GM21786 (cell line): ENCODE measurements around the gene RNASET2.
"Not testable (repeated sequence)": the region's sequence is repeated elsewhere in the genome, so short reads cannot be mapped to it uniquely, and the experiment has no call there.

ENCODE experiments used
- ATAC-seq: cut with Tn5 transposase; IDR thresholded peaks from one replicate; pipeline ENCODE4 v1.9.1; 2021; ENCODE audit not compliant: unreplicated experiment

The RNASET2 gene

DNA sequence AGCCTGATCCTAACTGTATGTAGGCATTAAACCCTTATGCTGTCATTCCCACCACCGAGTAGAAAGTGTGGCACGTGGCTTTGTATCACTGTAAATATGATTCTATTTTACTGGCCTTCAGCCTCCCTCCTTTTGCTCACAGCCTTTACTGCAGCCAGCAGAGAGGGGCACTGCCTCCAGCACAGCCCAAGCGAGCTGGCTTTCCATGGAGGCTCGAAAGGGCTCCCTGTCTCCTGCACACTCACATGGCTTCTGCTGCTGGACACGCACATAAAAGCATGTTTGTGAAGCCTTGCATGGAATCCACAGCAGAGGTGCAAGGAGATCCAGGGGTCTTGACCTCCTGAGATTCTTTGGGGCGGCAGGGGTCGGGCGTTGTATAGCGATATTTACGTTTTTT is 51.3 kb downstream of the RNASET2 start:
- ATAC-seq = no peak

DNA sequence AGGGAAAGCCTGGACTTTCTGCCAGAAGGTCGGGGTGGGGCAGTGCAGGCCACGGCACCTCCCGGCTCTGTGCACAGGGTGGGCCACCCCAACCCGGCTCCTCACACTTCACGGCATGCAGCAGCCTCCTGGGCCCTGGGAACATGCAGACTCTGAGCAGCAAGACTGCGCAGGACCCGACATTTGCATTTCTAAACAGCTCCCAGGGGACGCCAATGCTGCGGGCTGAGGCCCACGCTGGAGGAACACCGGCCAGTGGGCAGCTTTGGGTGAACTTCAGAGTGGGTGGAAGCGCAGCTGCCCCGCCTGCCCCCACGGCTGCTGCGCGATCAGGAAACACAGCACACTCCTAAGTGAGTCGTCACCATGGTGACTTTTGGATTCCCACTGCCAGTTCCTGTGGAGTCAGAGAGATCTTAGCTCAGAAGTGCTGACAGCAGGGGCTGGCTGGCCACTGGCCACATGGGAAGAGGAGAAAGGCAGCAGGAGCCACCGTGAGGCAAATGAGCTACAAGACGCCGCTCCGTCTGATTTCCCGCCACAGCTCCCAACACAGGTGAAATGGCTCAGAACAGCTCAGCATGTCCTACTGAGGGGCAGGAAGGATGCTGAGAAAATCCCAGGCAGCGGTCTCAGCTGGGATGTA is 52.1 kb downstream of the RNASET2 start:
- ATAC-seq = no peak

DNA sequence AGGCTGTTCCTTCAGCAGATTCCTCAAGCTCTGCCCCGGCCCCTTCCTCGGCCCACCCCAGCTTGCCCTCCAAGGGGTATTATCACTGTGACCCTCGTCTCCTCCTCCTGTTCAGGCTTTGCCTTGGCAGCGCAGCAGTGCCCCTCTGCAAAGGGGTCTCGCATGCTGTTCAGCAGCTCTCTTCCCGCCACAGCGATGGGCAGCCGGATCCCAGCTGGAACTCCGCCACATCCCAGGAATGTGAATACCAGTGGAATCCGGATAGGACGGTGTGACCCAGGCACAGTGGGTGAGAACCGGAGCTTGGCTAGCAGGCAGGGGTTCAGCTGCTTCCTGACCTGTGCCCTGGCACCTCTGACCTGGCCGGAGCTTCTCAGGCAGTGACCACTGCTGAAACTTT is 52.9 kb downstream of the RNASET2 start:
- ATAC-seq = no peak

DNA sequence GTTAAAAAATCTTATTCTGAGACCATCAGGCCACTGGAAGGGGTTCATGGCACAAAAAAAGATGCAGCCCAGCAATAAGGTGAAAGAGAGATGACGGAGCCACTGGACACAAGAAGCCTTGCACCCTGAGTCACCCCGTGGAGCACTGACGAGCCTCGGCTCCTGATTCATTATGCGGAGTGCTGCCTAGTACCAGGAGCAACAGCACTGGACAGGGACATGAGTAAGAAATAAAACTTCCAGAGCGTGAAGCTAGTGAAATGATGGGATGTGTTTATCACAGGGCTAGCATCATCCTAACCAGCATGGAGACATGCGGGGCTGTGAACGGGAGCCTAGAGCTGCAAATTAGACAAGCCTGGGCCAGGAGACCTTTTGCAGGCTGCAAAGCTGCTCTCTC is 53.3 kb downstream of the RNASET2 start:
- ATAC-seq = no peak

DNA sequence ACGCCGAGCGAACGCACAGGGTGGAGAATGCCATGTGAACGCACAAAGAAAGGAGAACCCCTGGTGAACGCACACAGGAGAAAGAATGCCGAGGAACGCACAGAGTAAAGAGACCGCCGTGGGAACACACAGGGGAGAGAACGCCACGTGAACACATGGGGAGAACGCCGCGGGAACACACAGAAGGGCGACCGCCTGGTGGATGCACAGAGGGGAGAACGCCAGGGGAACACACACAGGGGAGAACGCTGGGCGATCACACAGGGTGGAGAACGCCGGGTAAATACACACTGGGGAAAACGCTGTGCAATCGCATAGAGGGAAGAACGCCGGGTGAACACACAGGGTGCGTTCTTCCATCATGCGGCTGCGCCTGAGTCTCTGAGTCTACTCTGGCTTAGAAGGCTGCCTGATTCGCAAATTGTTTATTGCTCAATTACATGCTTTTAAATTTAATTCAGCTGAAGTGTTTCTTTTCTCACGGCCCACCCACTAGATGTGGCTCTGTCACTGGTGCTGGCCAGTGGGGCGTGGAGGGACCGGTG is 54.1 kb downstream of the RNASET2 start:
- no peak for ATAC-seq

DNA sequence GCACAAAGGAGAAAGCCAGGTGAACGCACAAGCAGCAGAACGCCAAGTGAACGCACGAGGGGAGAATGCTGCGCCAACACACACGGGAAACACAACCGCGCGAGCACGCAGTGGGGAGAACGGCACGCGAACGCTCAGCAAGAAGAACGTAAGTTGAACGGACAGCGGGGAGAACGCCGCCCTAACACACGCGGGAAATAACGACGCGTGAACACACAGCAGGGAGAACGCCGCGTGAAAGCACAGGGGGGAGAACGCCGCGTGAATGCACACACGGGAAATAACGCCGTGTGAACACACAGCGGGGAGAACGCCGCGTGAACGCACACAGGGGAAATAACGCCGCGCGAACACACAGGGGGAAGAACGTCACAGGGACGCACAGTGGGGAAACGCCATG is 54.7 kb downstream of the RNASET2 start:
- no peak for ATAC-seq

DNA sequence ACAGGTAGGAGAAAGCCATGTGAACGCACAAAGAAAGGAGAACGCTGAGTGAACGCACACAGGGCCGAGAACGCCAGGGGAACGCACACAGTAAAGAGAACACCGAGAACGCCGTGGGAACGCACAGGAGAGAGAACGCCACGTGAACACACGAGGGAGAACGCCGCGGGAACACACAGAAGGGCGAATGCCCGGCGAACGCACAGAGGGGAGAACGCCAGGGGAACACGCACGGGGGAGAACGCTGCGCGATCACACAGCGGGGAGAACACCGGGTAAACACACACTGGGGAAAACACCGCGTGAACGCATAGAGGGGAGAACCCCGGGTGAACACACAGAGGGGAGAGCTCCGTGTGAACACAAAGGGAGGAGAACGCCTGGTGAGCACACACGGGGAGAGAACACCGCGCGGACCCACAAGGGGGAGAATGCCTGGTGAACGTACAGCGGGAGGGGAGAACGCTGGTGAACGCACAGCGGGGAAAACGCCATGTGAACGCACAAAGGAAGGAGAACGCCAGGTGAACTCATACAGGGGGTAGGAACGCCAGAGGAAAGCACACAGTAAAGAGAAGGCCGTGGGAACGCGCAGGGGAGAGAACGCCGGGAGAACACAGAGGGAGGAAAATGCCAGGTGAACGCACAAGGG is 55.3 kb downstream of the RNASET2 start:
- no peak for ATAC-seq

DNA sequence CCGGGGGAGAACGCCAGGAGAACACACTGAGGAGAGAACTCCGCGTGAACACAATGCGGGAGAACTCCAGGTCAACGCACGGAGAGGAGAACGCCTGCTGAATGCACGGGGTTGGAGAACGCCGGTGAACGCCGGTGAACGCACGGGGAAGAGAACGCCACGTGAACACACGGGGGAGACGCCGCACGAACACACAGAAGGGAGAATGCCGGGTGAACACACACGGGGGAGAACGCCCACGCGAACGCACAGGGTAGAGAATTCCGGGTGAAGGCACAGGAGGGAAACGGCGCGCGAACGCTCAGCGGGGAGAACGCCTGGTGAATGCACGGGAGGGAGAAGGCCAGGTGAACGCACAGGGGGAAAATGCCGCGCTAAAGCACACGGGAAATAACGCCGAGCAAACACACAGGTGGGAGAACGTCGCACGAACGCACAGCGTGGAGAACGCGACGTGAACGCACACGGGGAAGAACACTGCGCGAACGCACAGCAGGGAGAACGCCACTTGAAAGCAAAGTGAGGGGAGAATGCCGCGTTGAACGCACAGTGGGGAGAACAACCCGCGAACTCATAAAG is 56.1 kb downstream of the RNASET2 start:
- ATAC-seq = no peak

DNA sequence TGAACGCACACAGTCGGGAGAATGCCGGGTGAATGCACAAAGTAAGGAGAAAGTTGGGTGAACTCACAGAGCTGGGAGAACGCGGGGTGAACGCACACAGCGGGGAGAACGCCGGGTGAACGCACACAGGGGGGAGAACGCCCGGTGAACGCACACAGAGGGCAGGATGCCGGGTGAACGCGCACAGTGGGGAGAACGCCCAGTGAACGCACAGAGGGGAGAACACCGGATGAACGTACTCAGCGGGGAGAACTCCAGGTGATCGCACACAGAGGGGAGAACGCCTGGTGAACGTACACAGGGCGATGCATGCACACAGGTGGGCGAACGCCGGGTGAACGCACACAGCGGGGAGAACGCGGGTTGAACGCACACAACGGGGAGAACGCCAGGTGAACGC is 57.4 kb downstream of the RNASET2 start:
- no peak for ATAC-seq

DNA sequence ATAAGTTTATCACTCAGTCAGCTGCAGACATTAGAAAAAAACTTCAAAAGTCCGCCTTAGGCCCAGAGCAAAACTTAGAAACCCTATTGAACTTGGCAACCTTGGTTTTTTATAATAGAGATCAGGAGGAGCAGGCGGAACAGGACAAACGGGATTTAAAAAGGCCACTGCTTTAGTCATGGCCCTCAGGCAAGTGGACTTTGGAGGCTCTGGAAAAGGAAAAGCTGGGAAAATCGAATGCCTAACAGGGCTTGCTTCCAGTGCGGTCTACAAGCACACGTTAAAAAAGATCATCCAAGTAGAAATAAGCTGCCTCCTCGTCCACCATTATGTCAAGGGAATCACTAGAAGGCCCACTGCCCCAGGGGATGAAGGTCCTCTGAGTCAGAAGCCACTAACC is 61.7 kb downstream of the RNASET2 start:
- ATAC-seq = not testable (repeated sequence)

DNA sequence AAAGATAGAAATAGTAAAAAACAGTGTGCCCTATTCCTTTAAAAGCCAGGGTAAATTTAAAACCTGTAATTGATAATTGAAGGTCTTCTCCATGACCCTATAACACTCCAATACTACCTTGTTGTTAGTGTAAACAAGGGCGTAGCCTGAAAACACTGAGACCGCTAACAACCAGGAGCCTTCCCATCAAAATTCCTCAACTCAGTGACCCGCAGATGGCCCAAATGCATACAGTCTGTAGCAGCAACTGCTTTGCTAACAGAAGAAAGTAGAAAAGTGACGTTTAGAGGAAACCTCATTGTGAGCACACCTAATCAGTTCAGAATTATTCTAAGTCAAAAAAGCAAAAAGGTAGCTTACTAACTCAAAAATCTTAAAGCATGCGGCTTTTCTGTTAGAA is 63.9 kb downstream of the RNASET2 start:
- not testable (repeated sequence) for ATAC-seq

DNA sequence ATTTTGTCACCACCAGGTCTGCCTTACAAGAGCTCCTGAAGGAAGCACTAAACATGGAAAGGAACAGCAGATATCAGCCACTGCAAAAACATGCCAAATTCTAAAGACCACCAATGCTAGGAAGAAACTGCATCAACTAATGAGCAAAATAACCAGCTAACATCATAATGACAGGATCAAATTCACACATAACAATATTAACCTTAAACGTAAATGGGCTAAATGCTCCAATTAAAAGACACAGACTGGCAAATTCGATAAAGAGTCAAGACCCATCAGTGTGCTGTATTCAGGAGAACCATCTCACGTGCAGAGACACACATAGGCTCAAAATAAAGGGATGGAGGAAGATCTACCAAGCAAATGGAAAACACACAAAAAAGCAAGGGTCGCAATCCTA is 69.6 kb downstream of the RNASET2 start:
- not testable (repeated sequence) for ATAC-seq

DNA sequence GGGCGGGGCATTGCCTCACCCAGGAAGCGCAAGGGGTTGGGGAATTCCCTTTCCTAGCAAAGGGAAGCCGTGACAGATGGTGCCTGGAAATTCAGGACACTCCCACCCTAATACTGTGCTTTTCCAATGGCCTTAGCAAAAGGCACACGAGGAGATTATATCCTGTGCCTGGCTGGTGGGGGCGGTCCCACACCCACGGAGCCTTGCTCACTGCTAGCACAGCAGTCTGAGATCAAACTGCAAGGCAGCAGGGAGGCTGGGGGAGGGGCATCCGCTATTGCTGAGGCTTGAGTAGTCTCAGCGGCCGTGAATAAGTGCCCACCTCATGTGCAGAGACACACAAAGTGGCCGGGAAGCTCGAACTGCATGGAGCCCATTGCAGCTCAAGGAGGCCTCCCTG is 71.4 kb downstream of the RNASET2 start:
- ATAC-seq = not testable (repeated sequence)

DNA sequence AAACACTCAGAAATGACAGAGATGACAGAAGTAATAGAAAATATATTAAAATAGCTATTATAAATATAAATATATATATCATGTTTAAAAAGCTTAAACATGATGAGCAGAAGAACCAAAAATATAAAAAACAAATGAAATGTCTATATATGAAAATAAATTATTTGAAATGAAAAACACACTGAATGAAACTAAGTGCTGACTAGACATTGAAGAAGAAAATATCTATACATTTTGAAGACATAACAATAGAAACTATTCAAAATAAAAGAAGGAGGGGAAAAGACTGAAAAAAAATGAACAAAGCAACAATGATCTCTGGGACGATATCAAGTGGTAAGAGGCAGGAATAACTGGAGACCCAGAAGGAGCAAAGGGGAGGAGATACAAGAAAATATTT is 76.8 kb downstream of the RNASET2 start:
- ATAC-seq = no peak
